Measurements from ENCODE around the gene CNTFR. TPM values are rescaled to one million over a fixed set of nuclear protein-coding genes. Genes with fewer than 3 reads are reported as not detected.
A peak's percentile ranks its signal among the peaks of the same experiment; 100 is the strongest.

CNTFR gene
- total RNA-seq, 4 donors from 2014 or later = 19.8 to 40.9 (median 34.7) TPM

DNA sequence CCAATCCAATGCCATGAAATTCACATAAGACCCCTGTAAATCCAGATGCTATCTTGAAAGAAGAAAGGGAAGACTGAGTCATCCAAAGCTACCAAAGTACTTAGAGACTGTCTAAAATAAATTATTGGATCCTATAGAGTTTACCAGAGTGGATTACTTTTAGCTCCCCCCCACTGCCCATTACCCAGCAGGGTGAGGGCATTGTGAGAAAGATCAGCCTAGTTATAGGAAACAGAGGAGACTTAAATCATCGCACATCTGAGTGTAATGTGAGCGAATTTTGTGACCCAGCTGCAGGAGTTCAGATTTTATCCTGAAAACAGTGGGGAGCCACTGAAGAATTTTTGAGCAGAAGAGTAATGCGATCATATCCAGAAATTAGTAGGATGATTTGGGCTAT is 65.2 kb downstream of the CNTFR start:
- DNase-seq (ENCODE audit: low spot score in 2 of 2) = no peak
- no peaks in the 10 kb centered on the region for H3K36me3 ChIP-seq
- H3K4me1 ChIP-seq = peaks cover 0 to 22% (median 5%) of the 10 kb centered on the region in 4 donors
- H3K27ac ChIP-seq = no peak overlapping the region
- no peaks in the 10 kb centered on the region for H3K9me3 ChIP-seq
- no peaks in the 10 kb centered on the region for H3K27me3 ChIP-seq
- H3K4me3 ChIP-seq = no peak overlapping the region
- TF ChIP-seq CTCF (IDR thresholded peaks at IDR 0.05) = no peak
- TF ChIP-seq POLR2A (IDR thresholded peaks at IDR 0.05) = no peak
- no peak for TF ChIP-seq EP300 (IDR thresholded peaks at IDR 0.05)
- 78 to 89% methylated on average over 3 of the region's 3 CpGs for WGBS, 2 donors

DNA sequence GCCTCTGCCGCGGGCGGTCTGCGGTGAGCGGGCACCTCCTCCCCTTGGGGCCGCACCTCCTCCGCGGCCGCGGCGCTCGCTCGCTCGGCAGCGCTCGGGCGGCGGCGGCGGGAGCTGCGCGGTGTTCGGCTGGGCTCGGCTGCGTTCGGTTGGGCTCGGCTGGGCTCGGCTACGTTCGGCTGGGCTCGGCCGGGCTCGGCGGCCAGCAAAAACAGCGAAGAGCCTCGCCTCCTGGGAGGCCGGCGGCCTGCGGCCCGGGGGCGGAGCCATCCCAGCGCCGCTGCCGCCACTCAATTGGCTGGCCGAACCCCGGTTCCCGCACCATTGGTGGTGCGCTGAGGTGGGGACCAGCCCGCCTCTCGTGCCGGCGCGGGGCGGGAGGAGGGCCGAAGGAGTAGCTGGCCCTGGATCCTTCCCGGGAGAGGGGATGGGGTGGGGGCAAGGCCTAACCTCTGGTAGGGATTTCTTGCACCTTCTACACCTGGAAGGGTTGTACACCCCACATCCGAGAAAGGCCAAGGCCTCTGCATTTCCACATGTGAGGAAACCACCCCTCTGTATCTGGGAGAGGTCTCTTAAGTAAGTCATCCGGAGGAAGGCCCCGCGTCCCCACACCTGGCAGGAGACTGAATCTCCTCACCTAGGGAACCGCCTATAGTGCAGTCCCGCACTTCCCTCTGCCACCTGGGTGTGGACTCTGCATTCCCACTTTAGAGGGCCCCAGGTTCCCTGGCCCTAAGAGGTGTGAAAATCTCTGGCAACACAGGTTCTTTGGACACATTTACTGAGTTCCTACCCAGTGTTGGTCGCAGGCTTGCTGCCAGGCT is 66.3 kb downstream of the CNTFR start, which contains the start of gene ENHO:
TSS of gene ENHO (minus strand) at position 20 of the 827 bp plus-strand sequence. CDS start 1,295 bp downstream, outside the sequence.
- H3K4me3 ChIP-seq = peak within 1 kb of the TSS; percentile 38 to 76 (median 50)
- no peaks in the 10 kb centered on the region for H3K36me3 ChIP-seq
- H3K27me3 ChIP-seq = no peaks in the 10 kb centered on the region
- H3K4me1 ChIP-seq = peaks cover 0 to 22% (median 5%) of the 10 kb centered on the region in 4 donors
- H3K27ac ChIP-seq = peak within 1 kb of the TSS; percentile 30 to 89 (median 74)
- no peaks in the 10 kb centered on the region for H3K9me3 ChIP-seq
- 8 to 12% methylated on average over 28 to 44 of the region's 63 CpGs for WGBS, 2 donors
- peak in 1 of 2 donors; percentile 72 for TF ChIP-seq EP300 (IDR thresholded peaks at IDR 0.05)
- peak in 3 of 5 experiments; percentile 13 to 63 (median 20) for TF ChIP-seq CTCF (IDR thresholded peaks at IDR 0.05)
- peak in 1 of 2 donors; percentile 46 for TF ChIP-seq POLR2A (IDR thresholded peaks at IDR 0.05)
- peak; percentile 71 to 73 for DNase-seq (ENCODE audit: low spot score in 2 of 2)

- TF ChIP-seq POLR2A (IDR thresholded peaks at IDR 0.05) = no peak
- no peak for TF ChIP-seq EP300 (IDR thresholded peaks at IDR 0.05)
- no peak for TF ChIP-seq CTCF (IDR thresholded peaks at IDR 0.05)
- no peaks in the 10 kb centered on the region for H3K9me3 ChIP-seq
- no peaks in the 10 kb centered on the region for H3K36me3 ChIP-seq
- H3K4me3 ChIP-seq = peak overlapping the region; percentile 38 to 76 (median 50)
- peak overlapping the region; percentile 30 to 89 (median 74) for H3K27ac ChIP-seq
- no peak for DNase-seq (ENCODE audit: low spot score in 2 of 2)
- WGBS, 2 donors = 5 to 13% methylated on average over 29 of the region's 31 CpGs
- no peaks in the 10 kb centered on the region for H3K27me3 ChIP-seq
- peaks cover 0 to 22% (median 5%) of the 10 kb centered on the region in 4 donors for H3K4me1 ChIP-seq
Measured at GRCh38 chr9:34522091-34522887, 67.2 kb downstream of the CNTFR start.

DNA sequence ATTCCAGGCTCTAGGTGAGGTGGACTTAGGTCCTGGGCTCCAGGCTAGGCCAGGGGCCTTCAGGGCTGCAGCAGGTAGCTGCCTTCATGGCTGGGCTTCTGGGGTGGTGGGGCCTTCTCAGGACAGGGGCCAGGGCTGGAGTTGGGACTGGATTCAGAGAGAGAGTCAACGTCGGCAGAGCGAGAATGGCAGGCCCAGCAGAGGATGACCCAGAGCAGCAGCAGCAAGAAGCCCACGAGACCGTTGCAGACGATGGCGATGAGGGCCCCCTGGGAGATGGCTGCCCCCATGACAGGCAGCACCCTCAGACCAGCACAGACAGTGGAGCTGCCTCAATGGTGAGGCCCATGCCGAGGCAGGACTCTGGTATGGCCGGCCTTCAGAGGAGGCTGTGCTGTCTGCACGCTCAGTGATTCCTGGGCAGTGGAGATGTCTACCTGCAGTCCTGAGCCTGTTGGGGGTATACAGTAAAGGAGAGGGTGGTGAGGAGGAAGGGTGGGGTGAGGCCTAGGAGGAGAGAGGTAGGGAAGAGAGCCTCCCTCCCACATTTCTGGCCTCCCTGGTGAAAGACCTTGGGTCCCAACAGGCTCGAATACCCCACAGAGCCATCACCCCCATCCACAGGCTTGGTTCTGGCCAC is 68.0 kb downstream of the CNTFR start:
- peak overlapping the region in 2 of 4 donors; percentile 81 to 89 for H3K27ac ChIP-seq
- no peak for DNase-seq (ENCODE audit: low spot score in 2 of 2)
- H3K4me3 ChIP-seq = peak overlapping the region in 1 of 4 donors; percentile 76
- WGBS, 2 donors = 91 to 98% methylated on average over 10 to 11 of the region's 11 CpGs
- peaks cover 0 to 22% (median 5%) of the 10 kb centered on the region in 4 donors for H3K4me1 ChIP-seq
- no peaks in the 10 kb centered on the region for H3K36me3 ChIP-seq
- no peaks in the 10 kb centered on the region for H3K27me3 ChIP-seq
- no peaks in the 10 kb centered on the region for H3K9me3 ChIP-seq
- TF ChIP-seq POLR2A (IDR thresholded peaks at IDR 0.05) = no peak
- no peak for TF ChIP-seq EP300 (IDR thresholded peaks at IDR 0.05)
- no peak for TF ChIP-seq CTCF (IDR thresholded peaks at IDR 0.05)
